22Rv1 (cell line): Measurements from ENCODE around the gene CD74.

Experiments
- H3K27ac ChIP-seq: fragments of 450-650 bp; 2 replicates; pipeline ENCODE4 v1.5.1; 2017
- CTCF ChIP-seq: fragments of 450-650 bp; IDR thresholded peaks from 2 replicates; pipeline ENCODE4 v1.5.1; 2017; ENCODE audit warnings: mild to moderate bottlenecking
- ZFX ChIP-seq: fragments of 450-650 bp; IDR thresholded peaks from 2 replicates; pipeline ENCODE4 v1.6.1; 2017; ENCODE audit warnings: antibody characterized with exemption, borderline replicate concordance

CD74 gene

GRCh38 chr5:150413176-150413901, 629 bp upstream of the CD74 start:
- TF ChIP-seq CTCF = no peak
- no peak for TF ChIP-seq ZFX
- H3K27ac ChIP-seq = no peak overlapping the region

GRCh38 chr5:150411245-150411979, 1.3 kb downstream of the CD74 start:
- no peak for TF ChIP-seq CTCF
- no peak for TF ChIP-seq ZFX

GRCh38 chr5:150410524-150411244, 2.0 kb downstream of the CD74 start:
- TF ChIP-seq CTCF (no peak), ZFX (no peak)
- H3K27ac ChIP-seq = no peak overlapping the region

More at GRCh38 chr5:150411245-150411979, 1.3 kb downstream of the CD74 start:
- no peak overlapping the region for H3K27ac ChIP-seq

GRCh38 chr5:150409638-150410523, 2.8 kb downstream of the CD74 start:
- TF ChIP-seq ZFX (no peak), CTCF (no peak)
- no peak overlapping the region for H3K27ac ChIP-seq

- no peak overlapping the region for H3K27ac ChIP-seq
- TF ChIP-seq CTCF (no peak), ZFX (no peak)
Observed at GRCh38 chr5:150408231-150408943, 4.3 kb downstream of the CD74 start.

- no peak for TF ChIP-seq CTCF
- TF ChIP-seq ZFX = no peak
- H3K27ac ChIP-seq = no peak overlapping the region
Observed at GRCh38 chr5:150407096-150407720, 5.5 kb downstream of the CD74 start.
